Panc1 (cell line): ENCODE measurements around the gene SPRED3. TPM values are rescaled to one million over a fixed set of nuclear protein-coding genes. Genes with fewer than 3 reads are reported as not detected.

Experiments used
- ATAC-seq: fragments of 200-7000 bp; cut with Tn5 transposase; 2 replicates; pipeline ENCODE4 v1.9.1; 2020; ENCODE audit warnings: mild to moderate bottlenecking, moderate library complexity
- BruUV-seq: library from RNA; stranded (reverse); fragments of 400-500 nt; replicated peaks from 2 replicates; lab custom pipeline; 2021; lab: Mats Ljungman, UMichigan
- CTCF ChIA-PET: fragments of 300-600 bp; sonication (Branson Sonifier 250); formaldehyde crosslinking; loops from one replicate; lab custom pipeline; 2022; ENCODE audit warnings: antibody characterized with exemption; lab: Charles Lee
- POLR2A ChIA-PET: fragments of 300-600 bp; sonication (Branson Sonifier 250); formaldehyde crosslinking; loops from one replicate; lab custom pipeline; 2022; ENCODE audit warnings: antibody characterized with exemption; lab: Charles Lee
- DNase-seq: peaks from one replicate; pipeline ENCODE4 v3.0.0-alpha.2; 2010; ENCODE audit warnings: low read depth, low spot score
- H3K27ac ChIP-seq: 2 replicates; pipeline ENCODE4 v1.5.1; 2011; ENCODE audit warnings: mild to moderate bottlenecking, low read length, inconsistent platforms
- H3K27me3 ChIP-seq: fragments of 200-500 bp; sonication (Bioruptor generic); 2 replicates; pipeline ENCODE4 v1.6.0; 2014; ENCODE audit warnings: low read length, inconsistent platforms; ENCODE audit not compliant: control insufficient read depth, insufficient read depth
- H3K36me3 ChIP-seq: fragments of 200-500 bp; sonication (Bioruptor generic); 2 replicates; pipeline ENCODE4 v1.5.1; 2014; ENCODE audit warnings: inconsistent platforms, mild to moderate bottlenecking, low read length, moderate library complexity; ENCODE audit not compliant: control insufficient read depth, insufficient read depth
- H3K4me1 ChIP-seq: 2 replicates; pipeline ENCODE4 v1.5.1; 2011; ENCODE audit warnings: inconsistent platforms, mild to moderate bottlenecking, low read length, moderate library complexity; ENCODE audit not compliant: control insufficient read depth, insufficient read depth
- H3K4me3 ChIP-seq, 2 experiments: 2 replicates each; pipeline ENCODE4 v1.5.1; 2011 to 2012; ENCODE audit warnings: low read depth in 2 of 2, low read length in 2 of 2, mild to moderate bottlenecking in 2 of 2, inconsistent platforms in 1 of 2, moderate library complexity in 1 of 2
- H3K9me3 ChIP-seq: fragments of 200-500 bp; sonication (Bioruptor generic); 2 replicates; pipeline ENCODE4 v1.5.1; 2014; ENCODE audit warnings: low read depth, mild to moderate bottlenecking, inconsistent platforms, low read length, moderate library complexity; ENCODE audit not compliant: control insufficient read depth, insufficient read depth
- CTCF ChIP-seq: fragments of 450-650 bp; IDR thresholded peaks from 2 replicates; pipeline ENCODE4 v1.5.1; 2017; ENCODE audit warnings: mild to moderate bottlenecking
- POLR2AphosphoS5 ChIP-seq: IDR thresholded peaks from 2 replicates; pipeline ENCODE4 v1.6.1; 2012; ENCODE audit warnings: mild to moderate bottlenecking, low read depth, low read length, moderate library complexity
- SIN3A ChIP-seq: IDR thresholded peaks from 2 replicates; pipeline ENCODE4 v1.6.1; 2012; ENCODE audit warnings: low read depth, mild to moderate bottlenecking, low read length, moderate library complexity, borderline replicate concordance; ENCODE audit not compliant: insufficient read depth
- TCF7L2 ChIP-seq: IDR thresholded peaks from 2 replicates; pipeline ENCODE4 v1.6.1; 2011; ENCODE audit warnings: mild to moderate bottlenecking, low read depth, low read length, inconsistent platforms
- in situ Hi-C: cut with HindIII; loops from 2 replicates; pipeline ENCODE4 v1.10.0; 2016; ENCODE audit warnings: low sequenced_read_pairs, low pct_unique_long_range_greater_than_20kb
- intact Hi-C: fragments of 100-400 bp; cut with micrococcal nuclease; formaldehyde crosslinking; loops from one replicate; pipeline ENCODE4 v1.10.0; 2022; ENCODE audit not compliant: unreplicated experiment
- total RNA-seq: library from RNA; stranded (reverse); gene quantifications from one replicate; pipeline ENCODE4 v1.2.1, GENCODE V29; 2021; ENCODE audit not compliant: unreplicated experiment
- TF ChIP-seq, protein P1 (sequence below), 2 experiments: IDR thresholded peaks; 2 replicates each; pipeline ENCODE4 v1.6.1; 2011 to 2012; ENCODE audit warnings: low read depth in 2 of 2, control low read depth in 1 of 2, low read length in 1 of 2, mild to moderate bottlenecking in 1 of 2, moderate library complexity in 1 of 2; ENCODE audit not compliant: insufficient read depth in 1 of 2

SPRED3 gene
- total RNA-seq, 1 experiment from 2014 or later, result 3.8 TPM

DNA sequence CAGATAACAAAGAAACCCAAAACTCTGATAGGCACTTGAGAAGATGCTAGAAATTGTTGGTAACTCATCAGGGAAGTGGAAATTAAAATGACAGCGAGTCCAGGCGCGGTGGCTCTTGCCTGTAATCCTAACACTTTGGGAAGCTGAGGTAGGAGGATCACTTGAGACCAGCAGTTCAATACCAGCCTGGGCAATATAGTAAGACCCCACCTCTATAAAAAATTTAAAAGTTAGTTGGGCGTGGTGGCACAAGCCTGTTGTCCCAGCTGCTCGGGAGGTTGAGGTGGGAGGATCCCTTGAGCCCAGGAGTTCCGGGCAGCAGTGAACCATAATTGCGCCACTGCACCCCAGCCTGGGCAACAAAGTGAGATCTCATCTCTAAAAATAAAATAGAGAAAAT is 42.4 kb downstream of the SPRED3 start:
- no TSS peak for BruUV-seq
- ChIA-PET POLR2A (interaction anchor here (0.7 kb wide), 1 partner anchor 15 kb away, joined by 7 read pairs; no protein-coding TSS in a partner anchor), CTCF (no interaction called here)
- Histone ChIP-seq H3K9me3 (no peaks in the 10 kb centered on the region), H3K27ac (no peak overlapping the region), H3K4me1 (no peaks in the 10 kb centered on the region), H3K27me3 (no peaks in the 10 kb centered on the region), H3K36me3 (no peaks in the 10 kb centered on the region), H3K4me3 (no peak overlapping the region)
- intact Hi-C loops (no loop called here), in situ Hi-C loops (no loop called here)
- TF ChIP-seq, protein P1, sequence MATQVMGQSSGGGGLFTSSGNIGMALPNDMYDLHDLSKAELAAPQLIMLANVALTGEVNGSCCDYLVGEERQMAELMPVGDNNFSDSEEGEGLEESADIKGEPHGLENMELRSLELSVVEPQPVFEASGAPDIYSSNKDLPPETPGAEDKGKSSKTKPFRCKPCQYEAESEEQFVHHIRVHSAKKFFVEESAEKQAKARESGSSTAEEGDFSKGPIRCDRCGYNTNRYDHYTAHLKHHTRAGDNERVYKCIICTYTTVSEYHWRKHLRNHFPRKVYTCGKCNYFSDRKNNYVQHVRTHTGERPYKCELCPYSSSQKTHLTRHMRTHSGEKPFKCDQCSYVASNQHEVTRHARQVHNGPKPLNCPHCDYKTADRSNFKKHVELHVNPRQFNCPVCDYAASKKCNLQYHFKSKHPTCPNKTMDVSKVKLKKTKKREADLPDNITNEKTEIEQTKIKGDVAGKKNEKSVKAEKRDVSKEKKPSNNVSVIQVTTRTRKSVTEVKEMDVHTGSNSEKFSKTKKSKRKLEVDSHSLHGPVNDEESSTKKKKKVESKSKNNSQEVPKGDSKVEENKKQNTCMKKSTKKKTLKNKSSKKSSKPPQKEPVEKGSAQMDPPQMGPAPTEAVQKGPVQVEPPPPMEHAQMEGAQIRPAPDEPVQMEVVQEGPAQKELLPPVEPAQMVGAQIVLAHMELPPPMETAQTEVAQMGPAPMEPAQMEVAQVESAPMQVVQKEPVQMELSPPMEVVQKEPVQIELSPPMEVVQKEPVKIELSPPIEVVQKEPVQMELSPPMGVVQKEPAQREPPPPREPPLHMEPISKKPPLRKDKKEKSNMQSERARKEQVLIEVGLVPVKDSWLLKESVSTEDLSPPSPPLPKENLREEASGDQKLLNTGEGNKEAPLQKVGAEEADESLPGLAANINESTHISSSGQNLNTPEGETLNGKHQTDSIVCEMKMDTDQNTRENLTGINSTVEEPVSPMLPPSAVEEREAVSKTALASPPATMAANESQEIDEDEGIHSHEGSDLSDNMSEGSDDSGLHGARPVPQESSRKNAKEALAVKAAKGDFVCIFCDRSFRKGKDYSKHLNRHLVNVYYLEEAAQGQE (IDR thresholded peaks at IDR 0.05; ENCODE audit: insufficient read depth in 1 of 2, low read depth in 2 of 2, low read length in 1 of 2), result no peak
- TF ChIP-seq SIN3A (no peak), TCF7L2 (no peak), POLR2AphosphoS5 (no peak), CTCF (no peak)
- ATAC-seq (no peak), DNase-seq (no peak)

DNA sequence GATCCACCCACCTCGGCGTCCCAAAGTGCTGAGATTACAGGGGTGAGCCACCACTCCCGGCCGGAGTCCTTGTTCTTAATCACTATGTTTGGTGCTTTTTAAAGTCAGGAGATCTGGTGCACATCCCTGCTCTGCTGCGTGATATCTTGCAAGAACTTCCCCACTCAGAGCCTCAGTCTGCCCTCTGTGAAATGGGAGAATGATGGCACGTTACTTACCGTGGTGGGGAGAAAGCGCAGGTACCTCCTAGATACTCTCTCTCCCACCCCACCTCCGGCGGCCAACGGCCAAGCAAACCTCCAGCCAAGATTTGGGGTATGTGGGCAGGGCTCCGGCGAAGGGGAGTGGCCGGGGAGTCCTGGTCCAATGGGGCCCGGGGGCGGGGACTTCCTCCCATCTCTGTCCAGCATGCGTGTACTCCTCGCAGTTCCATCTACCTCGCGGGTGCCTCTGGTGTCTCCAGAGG is 44.8 kb downstream of the SPRED3 start, which contains the start of gene RYR1:
TSS of gene RYR1 (plus strand) at position 424 of the 466 bp plus-strand sequence. CDS start 139 bp downstream, outside the sequence.
- H3K36me3 ChIP-seq, result no peaks in the 10 kb centered on the region
- in situ Hi-C loops, result no loop called here
- ChIA-PET CTCF (no interaction called here), POLR2A (no interaction called here)
- DNase-seq, result no peak
- no peaks in the 10 kb centered on the region for H3K4me1 ChIP-seq
- intact Hi-C loops, result no loop called here
- no TSS peak for BruUV-seq
- TF ChIP-seq POLR2AphosphoS5, result no peak
- no peak for TF ChIP-seq SIN3A
- TF ChIP-seq, protein P1 (IDR thresholded peaks at IDR 0.05; ENCODE audit: insufficient read depth in 1 of 2, low read depth in 2 of 2, low read length in 1 of 2), result no peak
- TF ChIP-seq TCF7L2, result no peak
- TF ChIP-seq CTCF, result no peak
- H3K27ac ChIP-seq, result no peak within 1 kb of the TSS
- no peaks in the 10 kb centered on the region for H3K9me3 ChIP-seq
- H3K4me3 ChIP-seq, result no peak within 1 kb of the TSS
- ATAC-seq, result peak; percentile 66; the same call in 1 of the 2 replicates
- H3K27me3 ChIP-seq, result no peaks in the 10 kb centered on the region
